ENCODE data around the gene HOXB5.

HOXB5 gene

DNA sequence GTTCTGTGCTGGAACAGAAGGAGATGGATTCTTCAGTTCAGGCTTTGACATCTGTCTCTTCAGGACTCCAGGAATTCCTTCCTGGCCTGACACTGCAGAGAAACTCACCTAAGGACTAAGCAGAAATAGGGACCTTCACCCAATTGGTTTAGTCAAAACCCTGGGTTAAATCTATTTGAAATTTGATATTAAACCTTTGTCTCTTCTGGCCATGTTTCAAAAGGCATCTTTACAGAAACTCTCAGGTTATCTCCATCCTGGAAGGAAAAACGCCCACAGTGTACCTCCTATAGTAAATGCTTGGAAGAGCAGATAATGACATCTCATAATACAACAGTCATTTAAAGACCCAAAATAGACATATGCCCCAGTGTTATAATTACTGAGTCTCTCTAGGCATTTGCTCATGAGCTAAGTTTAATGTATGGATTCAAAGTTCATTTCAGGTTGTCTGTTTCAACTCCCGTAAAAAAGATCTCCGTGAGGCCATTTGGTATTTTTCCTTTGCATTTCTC is 9.8 kb downstream of the HOXB5 start:
- TF ChIP-seq, protein P1, sequence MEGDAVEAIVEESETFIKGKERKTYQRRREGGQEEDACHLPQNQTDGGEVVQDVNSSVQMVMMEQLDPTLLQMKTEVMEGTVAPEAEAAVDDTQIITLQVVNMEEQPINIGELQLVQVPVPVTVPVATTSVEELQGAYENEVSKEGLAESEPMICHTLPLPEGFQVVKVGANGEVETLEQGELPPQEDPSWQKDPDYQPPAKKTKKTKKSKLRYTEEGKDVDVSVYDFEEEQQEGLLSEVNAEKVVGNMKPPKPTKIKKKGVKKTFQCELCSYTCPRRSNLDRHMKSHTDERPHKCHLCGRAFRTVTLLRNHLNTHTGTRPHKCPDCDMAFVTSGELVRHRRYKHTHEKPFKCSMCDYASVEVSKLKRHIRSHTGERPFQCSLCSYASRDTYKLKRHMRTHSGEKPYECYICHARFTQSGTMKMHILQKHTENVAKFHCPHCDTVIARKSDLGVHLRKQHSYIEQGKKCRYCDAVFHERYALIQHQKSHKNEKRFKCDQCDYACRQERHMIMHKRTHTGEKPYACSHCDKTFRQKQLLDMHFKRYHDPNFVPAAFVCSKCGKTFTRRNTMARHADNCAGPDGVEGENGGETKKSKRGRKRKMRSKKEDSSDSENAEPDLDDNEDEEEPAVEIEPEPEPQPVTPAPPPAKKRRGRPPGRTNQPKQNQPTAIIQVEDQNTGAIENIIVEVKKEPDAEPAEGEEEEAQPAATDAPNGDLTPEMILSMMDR (IDR thresholded peaks at IDR 0.05; ENCODE audit: insufficient read depth, missing control alignments), result no peak
- FAIRE-seq, result no peak
- no peak for DNase-seq (ENCODE audit: insufficient read length, low spot score)

DNA sequence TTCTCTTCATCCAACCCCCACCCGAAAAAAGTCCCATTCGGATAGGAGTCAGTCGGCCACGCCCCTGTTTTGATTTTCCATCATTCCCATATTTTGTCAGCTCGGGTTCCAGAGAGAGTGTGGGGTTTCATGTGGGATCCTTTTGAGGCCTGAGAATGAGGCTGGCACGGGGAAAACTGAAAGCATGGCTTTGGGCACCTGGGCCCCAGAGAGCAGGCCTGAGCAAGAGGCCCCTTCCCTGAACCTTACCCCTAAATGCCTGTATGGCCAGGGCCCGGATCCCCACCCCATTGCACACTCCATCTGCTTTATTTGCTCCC is 10.9 kb downstream of the HOXB5 start:
- DNase-seq (ENCODE audit: insufficient read length, low spot score), result no peak
- TF ChIP-seq, protein P1 (IDR thresholded peaks at IDR 0.05; ENCODE audit: insufficient read depth, missing control alignments), result no peak
- FAIRE-seq, result no peak

- TF ChIP-seq, protein P1 (IDR thresholded peaks at IDR 0.05; ENCODE audit: insufficient read depth, missing control alignments), result no peak
- DNase-seq (ENCODE audit: insufficient read length, low spot score), result no peak
- FAIRE-seq, result no peak
Measured at GRCh38 chr17:48579760-48580554, 13.6 kb downstream of the HOXB5 start.

DNA sequence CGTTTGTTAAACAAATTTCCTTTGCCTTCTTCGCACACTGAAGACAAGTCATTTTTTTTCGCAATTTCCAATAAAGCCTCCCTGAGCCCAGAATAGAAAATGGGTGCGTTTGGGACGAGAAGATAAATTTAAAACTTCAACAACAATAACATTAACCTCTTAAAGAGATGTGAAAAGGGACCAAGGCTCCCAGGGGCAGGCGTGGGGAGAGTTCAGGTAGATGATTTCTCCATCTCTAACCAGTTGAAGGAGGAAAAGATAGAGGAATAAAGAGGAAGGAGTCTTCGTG is 14.2 kb downstream of the HOXB5 start:
- FAIRE-seq, result no peak

DNA sequence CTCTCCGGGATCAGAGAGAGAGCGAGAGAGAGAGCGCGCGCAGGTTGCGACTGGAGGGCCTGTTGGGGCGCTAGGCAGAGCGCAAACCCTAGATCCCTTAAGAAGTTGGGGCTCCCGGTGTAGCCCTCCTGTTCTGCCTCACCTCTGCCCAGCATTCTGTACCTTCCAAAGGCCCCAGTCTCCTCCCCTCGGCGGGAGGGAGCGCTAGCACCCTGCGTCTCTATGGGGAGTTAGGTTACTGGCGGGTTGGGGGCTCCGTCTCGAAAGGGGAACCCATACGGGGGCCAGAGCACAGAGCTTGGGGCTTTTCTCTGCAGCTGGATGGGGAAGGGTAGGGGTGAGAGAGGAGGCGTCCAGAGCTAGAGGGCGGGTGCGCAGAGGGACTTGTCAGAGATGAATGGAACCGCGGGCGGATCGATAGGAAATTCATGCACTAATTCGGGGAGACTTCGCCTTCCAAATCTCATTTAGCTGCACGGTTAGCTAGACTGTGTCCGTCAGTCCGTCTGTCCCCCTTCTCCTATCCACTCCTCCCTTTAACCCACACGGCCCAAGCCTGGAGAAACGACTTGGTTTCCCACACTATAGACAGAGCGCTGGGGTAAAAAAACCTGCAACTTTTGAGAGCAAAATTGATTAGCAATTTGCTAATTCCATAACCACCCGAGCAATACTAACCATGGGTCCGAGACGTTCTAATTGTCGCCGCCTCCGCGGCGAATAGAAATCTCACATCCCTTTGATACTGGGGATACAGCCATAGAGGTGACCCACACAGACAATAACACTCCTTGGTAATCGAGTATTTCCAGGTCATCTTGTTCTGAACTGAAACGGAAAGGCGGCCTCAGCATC is 14.7 kb downstream of the HOXB5 start:
- no peak for DNase-seq (ENCODE audit: insufficient read length, low spot score)
- no peak for FAIRE-seq
- TF ChIP-seq, protein P1 (IDR thresholded peaks at IDR 0.05; ENCODE audit: insufficient read depth, missing control alignments), result no peak

More for the DNA sequence above, 14.2 kb downstream of the HOXB5 start:
- DNase-seq (ENCODE audit: insufficient read length, low spot score), result no peak
- TF ChIP-seq, protein P1 (IDR thresholded peaks at IDR 0.05; ENCODE audit: insufficient read depth, missing control alignments), result no peak

DNA sequence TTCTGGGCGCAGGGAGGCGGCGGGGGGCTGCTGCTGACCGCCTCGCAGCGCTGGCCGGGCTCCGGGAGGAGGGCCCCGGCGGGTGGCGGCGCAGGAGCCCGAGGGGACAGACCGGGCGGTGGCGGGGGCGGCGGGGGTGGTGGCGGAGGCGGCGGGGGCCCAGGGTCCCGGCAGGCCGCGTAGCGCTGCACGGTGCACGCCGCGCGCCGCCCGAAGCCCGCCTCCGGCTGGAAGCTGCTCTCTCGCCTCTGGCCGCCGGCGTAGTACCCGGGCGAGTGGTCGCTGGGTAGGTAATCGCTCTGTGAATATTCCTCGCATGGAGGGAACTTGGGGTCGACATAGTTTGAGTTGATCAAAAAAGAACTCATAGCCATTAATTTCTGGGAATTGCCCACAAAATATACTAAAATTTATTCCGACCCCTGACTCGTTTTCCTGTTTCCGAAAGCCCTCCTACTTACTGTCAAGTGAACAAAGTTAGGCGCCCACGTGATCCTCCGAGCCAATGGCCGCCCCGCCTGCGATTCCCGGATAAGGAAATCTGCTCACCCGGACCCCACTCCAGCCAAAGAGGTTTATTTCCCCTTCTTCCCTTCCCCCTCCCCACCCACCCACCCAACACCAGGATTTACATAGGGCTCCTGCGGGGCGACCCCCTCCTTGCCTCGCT is 15.5 kb downstream of the HOXB5 start, which contains the start of gene HOXB4:
HOXB4 (minus strand) TSS at position 405 of the 670 bp plus-strand sequence; CDS start at position 374, 31 bp downstream.
- DNase-seq (ENCODE audit: insufficient read length, low spot score) (no peak), FAIRE-seq (no peak)
- TF ChIP-seq, protein P1 (IDR thresholded peaks at IDR 0.05; ENCODE audit: insufficient read depth, missing control alignments), result no peak
